HG03354 (cell line): Measurements from ENCODE around the gene FAM187B.
A peak's percentile ranks its signal among the peaks of the same experiment; 100 is the strongest.

Experiments
- ATAC-seq: cut with Tn5 transposase; IDR thresholded peaks from one replicate; pipeline ENCODE4 v1.9.1; 2021; ENCODE audit warnings: mild to moderate bottlenecking; ENCODE audit not compliant: unreplicated experiment, poor library complexity, severe bottlenecking

The FAM187B gene

DNA sequence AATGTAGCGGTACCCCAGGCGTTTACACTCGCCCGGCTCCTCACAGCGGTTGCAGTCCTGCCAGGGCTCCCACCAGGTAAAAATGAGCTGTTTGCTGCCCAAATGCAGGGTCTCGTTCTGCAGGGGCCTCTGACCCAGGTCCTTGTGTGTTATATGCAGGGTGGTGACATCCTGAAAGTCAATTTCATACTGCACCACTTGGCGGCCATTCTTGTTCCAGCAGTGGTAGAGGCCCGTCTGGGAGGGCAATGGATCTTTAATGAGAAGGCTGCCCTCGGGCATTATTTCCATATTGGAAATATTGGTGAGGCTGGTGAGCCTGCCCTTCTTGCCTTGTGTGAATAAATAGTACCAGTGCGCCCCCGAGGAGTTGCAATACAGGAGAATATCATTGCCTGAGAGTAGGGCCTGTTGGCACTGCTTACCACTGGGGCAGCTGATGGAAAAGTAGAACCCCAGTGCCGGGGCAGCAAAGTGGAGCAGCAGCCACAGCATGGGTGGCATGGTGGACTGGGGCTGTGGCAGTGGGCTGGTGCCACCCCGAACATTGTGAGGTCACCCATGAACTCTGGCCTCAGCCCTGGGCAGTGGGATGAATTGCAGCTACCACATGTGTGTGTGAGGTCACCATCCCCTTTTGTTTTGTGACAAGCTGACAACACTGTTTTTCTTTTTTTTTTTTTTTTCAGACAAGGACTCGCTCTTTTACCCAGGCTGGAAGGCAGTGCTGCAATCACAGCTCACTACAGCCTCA lies at the start of gene FAM187B:
Gene FAM187B, minus strand, starts transcription at position 563 of the 754 bp plus-strand sequence. Its CDS starts 59 bp downstream, at position 504.
- no peak for ATAC-seq

DNA sequence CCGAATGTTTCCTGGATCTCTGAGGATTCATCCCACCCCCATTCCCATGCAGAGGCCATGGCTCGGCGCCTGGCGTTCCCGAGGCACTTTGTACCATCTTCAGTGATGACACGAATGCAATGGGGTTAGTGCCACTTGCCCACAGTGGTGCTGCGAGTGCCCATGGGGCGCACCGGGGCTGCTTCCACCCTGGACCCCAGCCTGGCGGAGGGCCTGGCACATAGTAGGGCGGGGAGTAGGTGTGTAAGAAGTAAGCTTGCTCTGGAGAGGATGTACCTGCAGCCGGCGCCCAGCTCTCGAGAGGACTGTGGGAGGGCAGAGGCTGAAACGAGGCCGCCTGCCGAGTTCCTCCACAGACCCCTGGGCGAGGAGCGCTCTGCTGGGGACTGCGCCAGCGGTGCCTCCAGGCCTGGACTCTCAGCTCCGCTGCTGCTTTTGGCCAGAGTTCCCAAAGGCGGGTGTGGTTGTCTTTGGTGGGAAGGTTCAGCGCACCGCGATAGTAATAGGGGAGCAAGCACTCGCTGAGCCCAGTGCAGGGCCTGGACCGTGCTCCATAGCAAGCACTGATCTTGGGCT lies 48.3 kb upstream of the FAM187B start:
- no peak for ATAC-seq

DNA sequence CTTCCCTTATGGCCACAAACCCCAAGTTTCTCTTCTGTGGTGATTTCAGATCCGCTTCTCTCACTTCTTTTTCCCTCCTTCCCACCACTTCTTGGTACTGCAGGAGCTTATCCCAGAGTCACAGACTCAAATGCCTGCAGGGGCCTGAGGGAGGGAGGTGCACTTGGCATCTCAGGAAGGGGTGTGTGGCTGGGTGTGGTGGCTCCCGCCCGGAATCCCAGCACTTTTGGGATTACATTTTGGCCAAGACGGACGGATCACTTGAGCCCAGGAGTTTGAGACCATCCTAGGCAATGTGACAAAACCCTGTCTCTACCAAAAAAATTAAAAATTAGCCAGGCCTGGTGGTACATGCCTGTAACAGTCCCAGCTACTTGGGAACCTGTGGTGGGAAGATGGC lies 45.8 kb upstream of the FAM187B start:
- ATAC-seq, result no peak

- no peak for ATAC-seq
Measured at GRCh38 chr19:35273686-35274259, 45.2 kb upstream of the FAM187B start.

DNA sequence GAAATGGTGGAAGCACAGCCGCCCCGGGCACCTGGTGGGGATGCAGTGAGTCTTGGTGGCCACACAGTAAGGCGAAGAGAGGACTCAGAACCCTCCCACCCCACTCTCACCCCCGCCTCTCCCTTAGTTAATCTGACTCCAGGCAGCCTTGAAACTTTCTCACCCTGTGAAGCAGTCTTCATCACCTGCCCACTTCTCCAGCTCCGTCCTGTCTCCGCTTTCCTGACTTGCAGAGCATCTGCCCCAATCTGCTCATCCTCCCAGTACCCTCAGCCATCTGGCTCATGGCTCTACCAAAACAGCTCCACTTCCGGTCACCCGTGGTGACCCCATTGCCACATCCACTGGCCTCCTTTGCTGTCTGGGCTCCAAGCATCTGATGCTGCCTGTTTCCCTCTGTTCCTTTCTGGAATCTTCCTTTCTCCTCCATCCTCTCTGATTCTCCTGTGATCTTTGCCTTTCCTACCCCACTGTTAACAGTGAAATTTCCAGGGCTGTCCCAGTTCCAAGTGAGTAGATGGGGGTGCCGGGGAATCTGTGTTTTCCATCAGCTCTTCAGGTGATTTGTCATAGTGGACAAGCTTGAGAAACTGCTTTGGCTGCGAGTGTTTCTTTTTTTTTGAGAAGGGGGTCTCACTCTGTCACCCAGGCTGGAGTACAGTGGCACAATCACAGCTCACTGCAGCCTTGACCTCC lies 44.6 kb upstream of the FAM187B start:
- ATAC-seq, result no peak

DNA sequence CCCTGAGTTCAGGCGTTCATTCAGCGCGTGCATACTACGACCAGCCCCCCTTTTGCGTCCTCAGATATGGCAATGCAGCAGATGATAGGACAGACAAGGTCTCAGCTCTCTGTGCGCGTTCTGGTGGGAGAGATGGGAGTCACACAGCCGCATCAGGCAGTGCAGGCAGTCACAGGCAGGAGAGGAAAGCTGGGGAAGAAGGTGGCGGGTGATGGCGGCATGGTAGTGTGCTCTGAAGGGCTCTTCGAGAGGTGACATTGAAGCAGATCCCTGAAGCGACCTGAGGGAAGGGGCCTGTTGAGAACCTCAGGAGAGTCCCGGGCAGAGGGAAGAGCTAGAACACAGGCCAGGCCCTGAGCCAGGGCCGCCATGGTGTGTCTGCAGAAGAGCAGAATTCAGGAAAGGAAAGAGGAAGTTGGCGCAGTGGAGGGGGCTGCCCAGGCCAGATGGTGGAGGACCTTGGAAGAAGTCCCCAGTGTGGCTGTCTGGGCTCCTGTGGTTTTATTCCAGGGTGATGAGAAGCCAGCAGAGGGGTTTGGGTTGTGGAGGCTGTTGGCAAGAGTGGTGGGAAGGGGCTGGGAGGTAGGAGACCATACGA lies 43.7 kb upstream of the FAM187B start:
- no peak for ATAC-seq

- ATAC-seq, result no peak
Measured at GRCh38 chr19:35271546-35271945, 43.0 kb upstream of the FAM187B start.

DNA sequence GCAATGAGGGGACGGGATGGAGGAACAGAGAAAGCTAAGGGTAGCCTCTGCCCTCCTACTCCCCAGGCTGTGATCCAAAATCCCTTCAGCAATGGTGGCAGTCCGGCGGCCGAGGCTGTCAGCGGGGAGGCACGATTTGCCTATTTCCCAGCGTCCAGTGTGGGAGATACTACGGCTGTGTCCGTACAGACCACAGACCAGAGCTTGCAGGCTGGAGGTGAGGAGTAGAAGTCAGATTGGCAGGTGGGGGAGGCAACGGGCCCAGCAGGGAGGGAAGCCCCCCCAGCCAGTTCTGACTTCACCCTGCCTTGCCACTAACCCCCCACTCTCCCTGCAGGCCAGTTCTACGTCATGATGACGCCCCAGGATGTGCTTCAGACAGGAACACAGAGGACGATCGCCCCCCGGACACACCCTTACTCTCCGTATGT lies 41.9 kb upstream of the FAM187B start:
- no peak for ATAC-seq

- peak; percentile 57 for ATAC-seq
Measured at GRCh38 chr19:35269438-35270117, 41.0 kb upstream of the FAM187B start.

DNA sequence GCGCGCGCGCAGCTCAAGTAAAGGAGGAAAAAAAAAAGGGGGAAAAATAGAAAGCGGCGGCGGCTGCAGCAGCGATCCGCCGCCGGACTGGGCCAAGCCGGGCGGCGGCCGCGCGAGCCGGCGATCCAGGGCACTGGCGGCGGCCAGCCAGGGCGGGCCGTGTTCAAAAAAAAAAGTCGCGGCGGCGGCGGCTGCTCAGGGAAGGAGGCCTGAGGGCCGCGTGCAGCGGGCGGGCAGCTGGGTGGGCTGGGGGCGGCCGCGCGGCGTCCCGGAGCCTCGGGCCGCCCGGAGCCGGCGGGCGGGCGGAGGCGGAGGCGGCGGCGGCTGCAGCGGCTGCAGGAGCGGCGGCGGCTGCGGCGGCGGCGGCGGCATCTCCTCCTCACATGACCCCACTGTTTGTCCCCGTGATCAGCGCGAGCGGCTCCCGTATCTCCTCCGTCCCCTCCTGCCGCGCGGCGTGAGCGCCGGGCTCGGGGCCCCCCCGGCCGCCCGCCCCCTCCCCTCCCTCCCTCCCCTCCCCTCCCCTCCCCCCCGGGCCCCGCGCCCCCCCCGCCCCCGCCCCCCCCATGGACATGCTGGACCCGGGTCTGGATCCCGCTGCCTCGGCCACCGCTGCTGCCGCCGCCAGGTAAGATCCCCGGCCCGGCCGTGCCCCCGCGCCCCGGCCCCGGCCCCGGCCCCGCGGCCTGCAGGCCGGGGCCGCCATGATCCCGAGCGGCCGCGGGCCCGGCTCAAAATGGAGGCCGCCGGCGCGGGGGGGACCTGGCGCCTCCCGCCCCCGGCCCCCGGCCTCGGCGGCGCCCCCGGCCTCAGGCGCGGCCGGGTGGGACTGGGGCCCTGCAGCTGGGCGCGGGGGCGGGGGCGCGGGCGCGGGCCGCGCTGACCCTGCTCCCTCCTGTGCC lies 40.2 kb upstream of the FAM187B start, which contains the start of gene USF2:
Gene USF2, plus strand, starts transcription at position 427 of the 902 bp plus-strand sequence. Its CDS starts 140 bp downstream, at position 567.
- ATAC-seq, result peak; percentile 37

- peak; percentile 47 for ATAC-seq
Measured at GRCh38 chr19:35267818-35268535, 39.4 kb upstream of the FAM187B start.

DNA sequence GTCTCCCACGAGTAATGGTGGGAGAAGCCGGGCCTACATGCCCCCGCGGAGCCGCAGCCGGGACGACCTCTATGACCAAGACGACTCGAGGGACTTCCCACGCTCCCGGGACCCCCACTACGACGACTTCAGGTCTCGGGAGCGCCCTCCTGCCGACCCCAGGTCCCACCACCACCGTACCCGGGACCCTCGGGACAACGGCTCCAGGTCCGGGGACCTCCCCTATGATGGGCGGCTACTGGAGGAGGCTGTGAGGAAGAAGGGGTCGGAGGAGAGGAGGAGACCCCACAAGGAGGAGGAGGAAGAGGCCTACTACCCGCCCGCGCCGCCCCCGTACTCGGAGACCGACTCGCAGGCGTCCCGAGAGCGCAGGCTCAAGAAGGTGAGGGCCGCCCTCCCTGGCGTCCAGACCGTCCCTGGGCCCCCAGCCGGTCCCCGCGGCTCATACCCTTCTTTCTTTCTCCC lies 38.8 kb upstream of the FAM187B start:
- no peak for ATAC-seq

DNA sequence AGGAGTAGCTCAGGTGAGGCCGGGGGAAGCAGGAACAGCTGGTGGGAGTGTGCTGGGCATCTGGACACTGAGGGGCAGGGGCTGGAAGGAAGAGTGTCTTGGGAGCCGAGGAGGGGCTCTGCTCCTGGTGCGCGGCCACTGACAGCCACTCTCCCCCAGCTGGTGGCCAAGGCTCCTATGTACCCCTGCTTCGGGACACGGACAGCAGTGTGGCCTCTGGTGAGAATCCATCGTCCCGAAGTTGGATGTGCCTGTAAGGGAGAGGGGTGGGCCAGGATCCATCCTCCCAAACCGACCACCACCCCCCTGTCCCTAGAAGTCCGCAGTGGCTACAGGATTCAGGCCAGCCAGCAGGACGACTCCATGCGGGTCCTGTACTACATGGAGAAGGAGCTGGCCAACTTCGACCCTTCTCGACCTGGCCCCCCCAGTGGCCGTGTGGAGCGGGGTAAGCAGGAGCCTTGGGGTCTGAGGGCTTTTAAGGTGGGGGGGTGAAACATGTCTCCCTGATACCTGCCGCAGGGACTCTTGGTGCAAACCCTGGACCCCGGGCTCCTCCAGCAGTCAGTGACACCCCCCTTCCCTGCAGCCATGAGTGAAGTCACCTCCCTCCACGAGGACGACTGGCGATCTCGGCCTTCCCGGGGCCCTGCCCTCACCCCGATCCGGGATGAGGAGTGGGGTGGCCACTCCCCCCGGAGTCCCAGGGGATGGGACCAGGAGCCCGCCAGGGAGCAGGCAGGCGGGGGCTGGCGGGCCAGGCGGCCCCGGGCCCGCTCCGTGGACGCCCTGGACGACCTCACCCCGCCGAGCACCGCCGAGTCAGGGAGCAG lies 38.2 kb upstream of the FAM187B start:
- no peak for ATAC-seq

DNA sequence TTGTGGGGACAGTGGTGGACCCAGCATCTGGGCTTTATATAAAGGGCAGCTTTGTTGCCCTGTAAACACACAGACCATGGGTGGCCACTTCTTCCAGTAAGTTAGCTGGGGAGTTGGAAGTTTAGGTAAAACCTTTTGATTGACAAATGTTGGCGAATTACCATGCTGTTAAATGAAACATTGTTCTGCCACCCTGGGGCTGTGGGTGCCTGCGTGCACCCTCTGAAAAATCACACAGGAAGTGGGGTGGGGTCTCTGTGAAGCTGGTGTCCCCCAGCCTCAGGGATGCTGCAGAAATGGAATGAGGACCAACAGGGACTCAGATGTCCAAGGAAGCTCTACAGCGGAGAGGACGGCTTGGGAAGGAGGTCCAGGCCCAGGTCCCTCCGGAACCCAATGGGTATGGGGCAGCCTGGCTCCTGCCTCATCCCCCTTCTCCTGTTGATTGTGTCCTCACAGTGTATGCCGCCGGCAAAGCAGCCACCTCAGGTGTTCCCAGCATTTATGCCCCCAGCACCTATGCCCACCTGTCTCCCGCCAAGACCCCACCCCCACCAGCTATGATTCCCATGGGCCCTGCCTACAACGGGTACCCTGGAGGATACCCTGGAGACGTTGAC lies 37.5 kb upstream of the FAM187B start:
- no peak for ATAC-seq

DNA sequence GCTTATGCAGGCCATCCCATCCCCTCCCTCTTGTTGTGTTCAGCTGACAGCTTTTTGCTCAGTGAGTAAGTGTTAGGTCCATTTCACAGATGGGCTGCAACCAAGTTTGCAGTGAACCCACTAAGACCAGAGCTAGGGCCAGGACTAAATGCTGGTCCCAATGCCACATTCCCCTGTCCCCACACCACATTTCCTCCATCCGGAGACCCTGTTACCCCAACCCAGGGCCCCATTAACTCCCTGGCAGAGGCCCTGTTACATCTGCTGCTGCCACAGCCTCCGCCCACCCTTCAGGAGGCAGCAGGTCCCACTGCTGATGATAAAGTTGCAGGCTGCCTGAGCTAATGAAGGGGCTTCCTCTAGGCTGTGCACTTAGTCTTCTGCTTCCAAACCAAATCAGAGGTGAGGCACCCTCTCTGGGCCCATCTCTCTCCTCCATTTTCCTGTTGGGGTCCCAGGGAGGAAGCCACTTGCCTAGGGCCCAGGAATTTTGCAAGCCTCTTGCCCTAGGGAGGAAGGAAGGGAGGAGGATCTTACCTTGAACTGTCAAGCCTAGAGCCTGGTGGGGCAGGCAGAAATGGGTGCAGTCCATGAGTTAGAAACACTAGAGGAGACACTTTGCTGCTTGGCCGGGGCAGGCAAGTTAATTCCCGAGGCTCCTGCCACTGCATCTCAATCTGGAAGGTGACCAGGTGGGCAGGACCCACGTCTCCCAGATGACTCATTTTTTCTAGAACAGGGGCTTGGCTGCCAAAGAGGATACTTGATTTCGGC lies 36.8 kb upstream of the FAM187B start:
- no peak for ATAC-seq
